CD4-positive, alpha-beta T cell treated with Interferon gamma for 1 hour (primary cell): Measurements from ENCODE around the gene SEC24B.

Experiments
- DNase-seq: peaks from one replicate; pipeline ENCODE4 v3.0.0-alpha.2; 2020

Gene SEC24B

GRCh38 chr4:109588176-109588575 lies 154.6 kb downstream of the SEC24B start:
- DNase-seq, result no peak

GRCh38 chr4:109589119-109589518 lies 155.5 kb downstream of the SEC24B start:
- DNase-seq, result no peak

- DNase-seq, result no peak
Observed at GRCh38 chr4:109589605-109590004, 156.0 kb downstream of the SEC24B start.
